Hepatocyte (in vitro differentiated cells): ENCODE data around the gene SLC34A1. TPM values are rescaled to one million over a fixed set of nuclear protein-coding genes. Genes with fewer than 3 reads are reported as not detected.
A peak's percentile ranks its signal among the peaks of the same experiment; 100 is the strongest.

Experiments used
- DNase-seq: peaks from one replicate; pipeline ENCODE4 v3.0.0-alpha.2; 2016; ENCODE audit warnings: low spot score
- H2AFZ ChIP-seq: fragments of 200-600 bp; sonication (generic); 2 replicates; pipeline ENCODE4 v1.6.0; 2016; ENCODE audit warnings: antibody characterized with exemption, mild to moderate bottlenecking
- H3K27ac ChIP-seq: fragments of 200-600 bp; sonication (generic); 2 replicates; pipeline ENCODE4 v1.5.1; 2016; ENCODE audit warnings: mild to moderate bottlenecking
- H3K27me3 ChIP-seq: fragments of 200-600 bp; sonication (generic); 2 replicates; pipeline ENCODE4 v1.6.1; 2016
- H3K36me3 ChIP-seq: fragments of 200-600 bp; sonication (generic); replicated peaks from 2 replicates; pipeline ENCODE4 v1.5.1; 2016; ENCODE audit warnings: low read depth; ENCODE audit not compliant: insufficient read depth
- H3K4me1 ChIP-seq: fragments of 200-600 bp; sonication (generic); 2 replicates; pipeline ENCODE4 v1.5.1; 2016; ENCODE audit warnings: mild to moderate bottlenecking, moderate library complexity; ENCODE audit not compliant: insufficient read depth
- H3K4me2 ChIP-seq: fragments of 200-600 bp; sonication (generic); 2 replicates; pipeline ENCODE4 v1.6.0; 2016
- H3K4me3 ChIP-seq: fragments of 200-600 bp; sonication (generic); 2 replicates; pipeline ENCODE4 v1.5.1; 2016; ENCODE audit warnings: mild to moderate bottlenecking
- H3K79me2 ChIP-seq: fragments of 200-600 bp; sonication (generic); 2 replicates; pipeline ENCODE4 v1.6.0; 2017; ENCODE audit warnings: mild to moderate bottlenecking
- H3K9me2 ChIP-seq: fragments of 200-600 bp; sonication (generic); replicated peaks from 2 replicates; pipeline ENCODE4 v1.6.0; 2017; ENCODE audit warnings: mild to moderate bottlenecking; ENCODE audit not compliant: insufficient read depth
- H3K9me3 ChIP-seq: fragments of 200-600 bp; sonication (generic); 2 replicates; pipeline ENCODE4 v1.5.1; 2016; ENCODE audit warnings: low read depth, mild to moderate bottlenecking
- H4K20me1 ChIP-seq: fragments of 200-600 bp; sonication (generic); 2 replicates; pipeline ENCODE4 v1.6.0; 2016; ENCODE audit warnings: mild to moderate bottlenecking; ENCODE audit not compliant: insufficient read depth, poor library complexity, severe bottlenecking
- EZH2 ChIP-seq: fragments of 200-600 bp; sonication (generic); IDR thresholded peaks from 2 replicates; pipeline ENCODE4 v1.6.1; 2016; ENCODE audit warnings: antibody characterized with exemption, mild to moderate bottlenecking, borderline replicate concordance
- EZH2phosphoT487 ChIP-seq: fragments of 200-600 bp; sonication (generic); IDR thresholded peaks from one replicate; pipeline ENCODE4 v1.6.1; 2018; ENCODE audit warnings: antibody characterized with exemption, mild to moderate bottlenecking, low read depth, moderate library complexity; ENCODE audit not compliant: unreplicated experiment, severe bottlenecking
- WGBS: methylation state at CpG from one replicate; pipeline ENCODE4 v1.1.6; 2016; ENCODE audit warnings: low lambda C conversion rate; ENCODE audit errors: missing lambda C conversion rate; 5-methylcytosine and 5-hydroxymethylcytosine counted together
- polyA plus RNA-seq: library from polyadenylated mRNA; unstranded; fragments of >200 nt; fragmentation: Nextera tagmentation; extraction: Ambion mirVana; gene quantifications from 2 replicates; pipeline ENCODE4 v1.2.1, GENCODE V29; 2016
- total RNA-seq: library from RNA; depleted of rRNA; stranded (reverse); fragments of >200 nt; gene quantifications from 2 replicates; pipeline ENCODE4 v1.2.3, GENCODE V29; 2014
- TF ChIP-seq, protein P1 (sequence below): fragments of 200-600 bp; sonication (generic); IDR thresholded peaks from 2 replicates; pipeline ENCODE4 v1.5.1; 2016; ENCODE audit warnings: antibody characterized with exemption, mild to moderate bottlenecking; ENCODE audit not compliant: poor library complexity

SLC34A1 gene
- total and polyA plus RNA-seq, 2 experiments from 2014 or later, result not detected

DNA sequence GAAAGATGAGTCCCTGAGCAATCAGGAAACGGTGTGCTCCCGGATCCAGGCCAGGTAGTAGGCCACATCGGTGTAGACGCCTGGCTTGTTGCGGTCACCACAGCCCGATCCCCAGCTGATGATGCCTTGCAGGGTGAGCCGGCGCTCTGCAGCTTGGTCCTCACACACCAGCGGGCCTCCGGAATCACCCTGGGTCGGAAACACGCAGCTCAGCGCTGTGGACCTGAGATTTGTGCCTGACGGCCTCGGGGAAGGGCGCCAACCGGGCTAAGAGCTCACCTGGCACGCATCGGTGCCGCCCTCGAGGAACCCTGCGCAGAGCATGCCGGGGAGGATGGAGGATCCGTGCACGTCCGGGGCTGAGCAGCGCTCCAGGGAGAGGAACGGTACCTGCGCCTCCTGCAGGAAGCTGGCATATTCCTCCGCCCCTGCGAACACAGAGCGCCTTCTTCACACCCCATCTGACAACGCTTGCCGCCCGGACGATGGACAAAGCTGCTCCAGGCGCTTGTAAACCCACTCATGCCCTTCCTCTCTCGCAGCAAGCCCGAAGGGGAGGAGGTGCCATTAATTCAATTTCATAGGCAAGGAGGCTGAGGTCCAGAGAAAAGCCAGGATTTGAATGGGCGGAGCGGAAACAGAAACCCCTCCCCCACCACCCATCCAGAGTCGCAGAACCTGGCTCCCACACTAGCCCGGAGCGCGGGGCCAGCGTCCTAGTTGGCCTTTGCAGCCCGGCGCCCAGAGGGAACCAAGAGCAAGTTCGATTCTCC, 18.2 kb downstream of the SLC34A1 start:
- H3K4me2 ChIP-seq, result peak overlapping the region; percentile 100

DNA sequence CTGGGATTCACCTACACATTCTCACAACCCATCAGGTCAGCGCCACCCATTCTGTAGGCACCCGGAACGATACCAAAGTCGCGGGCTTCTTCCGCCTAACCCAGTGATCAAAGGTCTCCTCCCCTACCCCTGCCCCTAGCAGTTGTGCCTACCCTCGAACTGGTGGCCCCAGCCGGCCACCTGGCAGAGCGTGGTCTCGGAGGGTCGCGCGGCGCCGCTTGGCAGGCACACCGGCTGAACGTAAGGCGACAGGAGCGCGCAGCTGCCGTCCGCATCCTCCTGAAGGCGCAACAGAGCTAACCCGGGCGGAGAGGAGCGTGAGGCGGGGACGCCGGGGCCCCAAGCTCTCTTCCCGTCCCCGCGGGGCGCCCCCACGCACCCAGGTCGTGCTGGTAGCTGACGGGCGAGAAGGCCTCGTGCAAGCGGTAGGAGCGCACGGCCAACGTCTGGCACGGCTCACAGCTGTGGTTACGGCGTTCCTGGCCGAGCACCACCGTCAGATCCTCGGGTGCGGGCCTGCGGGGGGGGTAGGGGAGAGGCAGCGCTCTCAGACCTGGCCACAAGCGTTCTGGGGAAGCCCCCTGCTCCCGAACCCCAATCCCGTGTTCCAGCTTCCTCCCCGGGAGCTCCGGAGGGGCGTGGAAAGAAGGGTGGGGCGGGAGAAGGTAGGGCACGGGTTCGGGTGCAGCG, 19.0 kb downstream of the SLC34A1 start:
- WGBS, result 5% methylated on average over 49 of the region's 61 CpGs

More for the DNA sequence above, 18.2 kb downstream of the SLC34A1 start:
- Histone ChIP-seq H4K20me1 (no peaks in the 10 kb centered on the region), H3K27ac (no peak overlapping the region), H3K4me3 (no peak overlapping the region), H3K36me3 (no peaks in the 10 kb centered on the region), H3K9me2 (no peaks in the 10 kb centered on the region), H3K79me2 (no peaks in the 10 kb centered on the region), H2AFZ (peak overlapping the region; percentile 71), H3K4me1 (peaks cover 18% of the 10 kb centered on the region), H3K9me3 (no peaks in the 10 kb centered on the region), H3K27me3 (peaks cover 8% of the 10 kb centered on the region)
- TF ChIP-seq EZH2phosphoT487, result no peak
- TF ChIP-seq, protein P1, sequence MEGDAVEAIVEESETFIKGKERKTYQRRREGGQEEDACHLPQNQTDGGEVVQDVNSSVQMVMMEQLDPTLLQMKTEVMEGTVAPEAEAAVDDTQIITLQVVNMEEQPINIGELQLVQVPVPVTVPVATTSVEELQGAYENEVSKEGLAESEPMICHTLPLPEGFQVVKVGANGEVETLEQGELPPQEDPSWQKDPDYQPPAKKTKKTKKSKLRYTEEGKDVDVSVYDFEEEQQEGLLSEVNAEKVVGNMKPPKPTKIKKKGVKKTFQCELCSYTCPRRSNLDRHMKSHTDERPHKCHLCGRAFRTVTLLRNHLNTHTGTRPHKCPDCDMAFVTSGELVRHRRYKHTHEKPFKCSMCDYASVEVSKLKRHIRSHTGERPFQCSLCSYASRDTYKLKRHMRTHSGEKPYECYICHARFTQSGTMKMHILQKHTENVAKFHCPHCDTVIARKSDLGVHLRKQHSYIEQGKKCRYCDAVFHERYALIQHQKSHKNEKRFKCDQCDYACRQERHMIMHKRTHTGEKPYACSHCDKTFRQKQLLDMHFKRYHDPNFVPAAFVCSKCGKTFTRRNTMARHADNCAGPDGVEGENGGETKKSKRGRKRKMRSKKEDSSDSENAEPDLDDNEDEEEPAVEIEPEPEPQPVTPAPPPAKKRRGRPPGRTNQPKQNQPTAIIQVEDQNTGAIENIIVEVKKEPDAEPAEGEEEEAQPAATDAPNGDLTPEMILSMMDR, result peak; percentile 55
- TF ChIP-seq EZH2, result no peak
- WGBS, result 14% methylated on average over 49 of the region's 49 CpGs
- peak; percentile 89 for DNase-seq

GRCh38 chr5:177403792-177404640, 19.8 kb downstream of the SLC34A1 start:
- Histone ChIP-seq H3K4me2 (peak overlapping the region; percentile 100), H3K36me3 (no peaks in the 10 kb centered on the region), H3K4me1 (peaks cover 18% of the 10 kb centered on the region), H3K9me2 (no peaks in the 10 kb centered on the region), H3K27me3 (peaks cover 8% of the 10 kb centered on the region), H4K20me1 (no peaks in the 10 kb centered on the region), H3K9me3 (no peaks in the 10 kb centered on the region), H3K27ac (no peak overlapping the region), H2AFZ (peak overlapping the region; percentile 75), H3K4me3 (peak overlapping the region; percentile 66), H3K79me2 (no peaks in the 10 kb centered on the region)
- WGBS, result 2% methylated on average over 72 of the region's 93 CpGs
- DNase-seq, result peak; percentile 93
- TF ChIP-seq, protein P1, result peak; percentile 74
- no peak for TF ChIP-seq EZH2
- no peak for TF ChIP-seq EZH2phosphoT487

More for the DNA sequence above, 19.0 kb downstream of the SLC34A1 start:
- Histone ChIP-seq H3K4me1 (peaks cover 18% of the 10 kb centered on the region), H3K36me3 (no peaks in the 10 kb centered on the region), H3K27me3 (peaks cover 8% of the 10 kb centered on the region), H3K27ac (no peak overlapping the region), H3K4me2 (peak overlapping the region; percentile 100), H3K79me2 (no peaks in the 10 kb centered on the region), H4K20me1 (no peaks in the 10 kb centered on the region), H2AFZ (peak overlapping the region; percentile 71), H3K4me3 (peak overlapping the region; percentile 66), H3K9me3 (no peaks in the 10 kb centered on the region), H3K9me2 (no peaks in the 10 kb centered on the region)
- DNase-seq, result peak; percentile 43
- TF ChIP-seq, protein P1, result no peak
- peak; percentile 17 for TF ChIP-seq EZH2
